Measurements from ENCODE around the gene TMX1. TPM values are rescaled to one million over a fixed set of nuclear protein-coding genes. Genes with fewer than 3 reads are reported as not detected.

Gene TMX1
- total RNA-seq, 2 donors from 2014 or later = 39.6 to 40.5 TPM

Other genes with a start within 250 kb of the TMX1 start
- 1 to 10 TPM; 3.8 to 6.2 TPM for gene TRIM9, start 145.1 kb upstream of the TMX1 start, total RNA-seq